T-helper 2 cell treated with Interferon-gamma antibody and Interleukin-4, amounts not matched to agents 5 μg/mL and 100 μg/mL, for 36 hours (primary cell): Measurements from ENCODE around the gene DSTN.

Experiments
- DNase-seq: peaks from one replicate; pipeline ENCODE4 v3.0.0; 2021; ENCODE audit warnings: low spot score
- H3K27ac Mint-ChIP-seq: one replicate; pipeline ENCODE4 v1.8.0; 2021; ENCODE audit warnings: mild to moderate bottlenecking, mixed read lengths
- H3K27me3 Mint-ChIP-seq: one replicate; pipeline ENCODE4 v1.8.0; 2021; ENCODE audit warnings: low read depth, mixed read lengths
- H3K36me3 Mint-ChIP-seq: one replicate; pipeline ENCODE4 v1.8.0; 2021; ENCODE audit warnings: low read depth, mixed read lengths
- H3K4me1 Mint-ChIP-seq: one replicate; pipeline ENCODE4 v1.8.0; 2021; ENCODE audit warnings: low read depth, mixed read lengths
- H3K4me3 Mint-ChIP-seq: one replicate; pipeline ENCODE4 v1.8.0; 2022; ENCODE audit warnings: mild to moderate bottlenecking, moderate library complexity, mixed read lengths
- H3K9me3 Mint-ChIP-seq: one replicate; pipeline ENCODE4 v1.8.0; 2021; ENCODE audit warnings: mixed read lengths

The DSTN gene

GRCh38 chr20:17537959-17538358 is 31.9 kb upstream of the DSTN start:
- peaks cover 34% of the 10 kb centered on the region for H3K27me3 Mint-ChIP-seq
- no peaks in the 10 kb centered on the region for H3K36me3 Mint-ChIP-seq
- no peak for DNase-seq
- peaks cover 30% of the 10 kb centered on the region for H3K4me1 Mint-ChIP-seq
- no peak overlapping the region for H3K4me3 Mint-ChIP-seq
- no peak overlapping the region for H3K27ac Mint-ChIP-seq
- H3K9me3 Mint-ChIP-seq = no peaks in the 10 kb centered on the region

GRCh38 chr20:17538517-17539170 is 31.2 kb upstream of the DSTN start:
- H3K9me3 Mint-ChIP-seq = no peaks in the 10 kb centered on the region

GRCh38 chr20:17541596-17541995 is 28.3 kb upstream of the DSTN start:
- DNase-seq = no peak
- peaks cover 62% of the 10 kb centered on the region for H3K27me3 Mint-ChIP-seq
- peaks cover 14% of the 10 kb centered on the region for H3K4me1 Mint-ChIP-seq
- no peaks in the 10 kb centered on the region for H3K36me3 Mint-ChIP-seq
- no peak overlapping the region for H3K27ac Mint-ChIP-seq
- H3K4me3 Mint-ChIP-seq = no peak overlapping the region
- no peaks in the 10 kb centered on the region for H3K9me3 Mint-ChIP-seq

More at GRCh38 chr20:17538517-17539170, 31.2 kb upstream of the DSTN start:
- Mint-ChIP-seq H3K36me3 (no peaks in the 10 kb centered on the region), H3K27me3 (peaks cover 41% of the 10 kb centered on the region), H3K4me3 (no peak overlapping the region), H3K27ac (no peak overlapping the region), H3K4me1 (peaks cover 24% of the 10 kb centered on the region)
- peak; percentile 28 for DNase-seq

GRCh38 chr20:17541996-17542395 is 27.9 kb upstream of the DSTN start:
- Mint-ChIP-seq H3K4me1 (peaks cover 10% of the 10 kb centered on the region), H3K36me3 (no peaks in the 10 kb centered on the region), H3K27ac (no peak overlapping the region), H3K27me3 (peaks cover 58% of the 10 kb centered on the region), H3K4me3 (no peak overlapping the region), H3K9me3 (no peaks in the 10 kb centered on the region)
- no peak for DNase-seq

GRCh38 chr20:17542481-17542880 is 27.4 kb upstream of the DSTN start:
- H3K9me3 Mint-ChIP-seq = no peaks in the 10 kb centered on the region
- H3K27me3 Mint-ChIP-seq = peaks cover 62% of the 10 kb centered on the region
- H3K4me1 Mint-ChIP-seq = peaks cover 7% of the 10 kb centered on the region
- H3K27ac Mint-ChIP-seq = no peak overlapping the region
- DNase-seq = no peak
- no peaks in the 10 kb centered on the region for H3K36me3 Mint-ChIP-seq
- no peak overlapping the region for H3K4me3 Mint-ChIP-seq

- Mint-ChIP-seq H3K27me3 (peaks cover 62% of the 10 kb centered on the region), H3K9me3 (no peaks in the 10 kb centered on the region), H3K4me3 (no peak overlapping the region), H3K36me3 (no peaks in the 10 kb centered on the region), H3K4me1 (peaks cover 5% of the 10 kb centered on the region), H3K27ac (no peak overlapping the region)
- no peak for DNase-seq
Observed at GRCh38 chr20:17542993-17543412, 26.9 kb upstream of the DSTN start.

- peaks cover 2% of the 10 kb centered on the region for H3K4me1 Mint-ChIP-seq
- no peaks in the 10 kb centered on the region for H3K9me3 Mint-ChIP-seq
- H3K27ac Mint-ChIP-seq = no peak overlapping the region
- no peaks in the 10 kb centered on the region for H3K36me3 Mint-ChIP-seq
- H3K4me3 Mint-ChIP-seq = no peak overlapping the region
- DNase-seq = no peak
- H3K27me3 Mint-ChIP-seq = peaks cover 62% of the 10 kb centered on the region
Observed at GRCh38 chr20:17543531-17544131, 26.2 kb upstream of the DSTN start.

GRCh38 chr20:17545127-17545526 is 24.7 kb upstream of the DSTN start:
- H3K27ac Mint-ChIP-seq = no peak overlapping the region
- peaks cover 65% of the 10 kb centered on the region for H3K27me3 Mint-ChIP-seq
- no peaks in the 10 kb centered on the region for H3K36me3 Mint-ChIP-seq
- H3K4me3 Mint-ChIP-seq = no peak overlapping the region
- no peaks in the 10 kb centered on the region for H3K4me1 Mint-ChIP-seq
- no peak for DNase-seq
- H3K9me3 Mint-ChIP-seq = no peaks in the 10 kb centered on the region

GRCh38 chr20:17549131-17549530 is 20.7 kb upstream of the DSTN start:
- no peak for DNase-seq
- Mint-ChIP-seq H3K27ac (no peak overlapping the region), H3K36me3 (no peaks in the 10 kb centered on the region), H3K4me1 (no peaks in the 10 kb centered on the region), H3K9me3 (no peaks in the 10 kb centered on the region), H3K27me3 (peaks cover 31% of the 10 kb centered on the region), H3K4me3 (no peak overlapping the region)

GRCh38 chr20:17555106-17555505 is 14.8 kb upstream of the DSTN start:
- DNase-seq = no peak
- peaks cover 11% of the 10 kb centered on the region for H3K4me1 Mint-ChIP-seq
- H3K36me3 Mint-ChIP-seq = no peaks in the 10 kb centered on the region
- H3K9me3 Mint-ChIP-seq = no peaks in the 10 kb centered on the region
- no peak overlapping the region for H3K4me3 Mint-ChIP-seq
- H3K27ac Mint-ChIP-seq = no peak overlapping the region
- no peaks in the 10 kb centered on the region for H3K27me3 Mint-ChIP-seq

- no peaks in the 10 kb centered on the region for H3K9me3 Mint-ChIP-seq
- DNase-seq = no peak
- peaks cover 15% of the 10 kb centered on the region for H3K4me1 Mint-ChIP-seq
- H3K27ac Mint-ChIP-seq = no peak overlapping the region
- no peaks in the 10 kb centered on the region for H3K36me3 Mint-ChIP-seq
- H3K4me3 Mint-ChIP-seq = no peak overlapping the region
- no peaks in the 10 kb centered on the region for H3K27me3 Mint-ChIP-seq
Observed at GRCh38 chr20:17556837-17557674, 12.8 kb upstream of the DSTN start.

GRCh38 chr20:17557675-17558006 is 12.2 kb upstream of the DSTN start:
- H3K36me3 Mint-ChIP-seq = no peaks in the 10 kb centered on the region
- H3K4me3 Mint-ChIP-seq = no peak overlapping the region
- H3K4me1 Mint-ChIP-seq = peaks cover 15% of the 10 kb centered on the region
- no peaks in the 10 kb centered on the region for H3K27me3 Mint-ChIP-seq
- H3K9me3 Mint-ChIP-seq = no peaks in the 10 kb centered on the region
- no peak overlapping the region for H3K27ac Mint-ChIP-seq
- DNase-seq = no peak

- Mint-ChIP-seq H3K36me3 (no peaks in the 10 kb centered on the region), H3K9me3 (no peaks in the 10 kb centered on the region), H3K27ac (peak overlapping the region; percentile 67), H3K4me3 (no peak overlapping the region), H3K27me3 (no peaks in the 10 kb centered on the region), H3K4me1 (peaks cover 15% of the 10 kb centered on the region)
- DNase-seq = peak; percentile 57
Observed at GRCh38 chr20:17558154-17558940, 11.5 kb upstream of the DSTN start.

- Mint-ChIP-seq H3K9me3 (no peaks in the 10 kb centered on the region), H3K36me3 (no peaks in the 10 kb centered on the region), H3K4me3 (no peak overlapping the region), H3K4me1 (peaks cover 15% of the 10 kb centered on the region), H3K27me3 (no peaks in the 10 kb centered on the region), H3K27ac (peak overlapping the region; percentile 67)
- DNase-seq = no peak
Observed at GRCh38 chr20:17558941-17559304, 11.0 kb upstream of the DSTN start.
